GM19324 (cell line): Measurements from ENCODE around the gene KCNQ1.

Experiments used
- ATAC-seq: cut with Tn5 transposase; IDR thresholded peaks from one replicate; pipeline ENCODE4 v1.9.1; 2021; ENCODE audit warnings: mild to moderate bottlenecking, moderate library complexity; ENCODE audit not compliant: unreplicated experiment, low FRiP score

KCNQ1 gene

DNA sequence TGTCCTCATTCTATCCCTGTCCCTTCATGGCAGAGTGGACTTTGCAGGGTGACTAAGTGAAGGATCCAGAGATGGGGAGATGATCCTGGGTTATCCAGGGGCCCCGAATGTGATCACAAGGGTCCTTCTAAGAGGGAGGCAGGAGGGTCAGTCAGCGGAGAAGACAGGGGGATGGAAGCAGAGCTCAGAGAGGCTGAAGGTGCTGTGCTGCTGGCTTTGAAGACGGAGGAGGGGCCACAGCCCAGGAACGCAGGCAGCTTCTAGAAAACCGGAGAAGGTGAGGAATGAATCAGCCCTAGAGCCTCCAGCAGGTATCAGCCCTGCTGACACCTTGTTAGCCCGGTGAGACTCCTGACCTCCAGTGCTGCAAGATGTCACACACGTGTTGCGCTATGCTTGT is 377.1 kb downstream of the KCNQ1 start:
- ATAC-seq, result no peak

DNA sequence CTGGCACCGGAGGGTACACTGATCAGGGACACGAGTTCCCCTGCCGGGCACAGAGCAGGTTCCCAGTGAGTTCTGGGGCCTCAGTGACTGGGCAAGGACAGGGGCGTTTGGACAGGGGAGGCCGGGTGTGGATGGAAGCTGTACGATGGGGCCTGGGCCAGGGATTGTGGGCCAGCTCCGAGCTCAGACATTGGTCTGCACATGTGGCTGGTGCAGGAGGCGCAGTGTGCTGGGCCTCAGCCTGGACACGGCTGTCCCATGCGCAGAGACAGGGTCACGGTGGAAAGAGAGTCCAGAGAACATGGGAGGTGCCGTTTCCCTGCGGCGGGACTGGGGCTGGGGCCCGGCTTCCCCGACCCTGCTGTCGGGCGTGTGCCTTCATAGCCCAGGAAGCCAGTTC is 380.0 kb downstream of the KCNQ1 start:
- ATAC-seq, result no peak

DNA sequence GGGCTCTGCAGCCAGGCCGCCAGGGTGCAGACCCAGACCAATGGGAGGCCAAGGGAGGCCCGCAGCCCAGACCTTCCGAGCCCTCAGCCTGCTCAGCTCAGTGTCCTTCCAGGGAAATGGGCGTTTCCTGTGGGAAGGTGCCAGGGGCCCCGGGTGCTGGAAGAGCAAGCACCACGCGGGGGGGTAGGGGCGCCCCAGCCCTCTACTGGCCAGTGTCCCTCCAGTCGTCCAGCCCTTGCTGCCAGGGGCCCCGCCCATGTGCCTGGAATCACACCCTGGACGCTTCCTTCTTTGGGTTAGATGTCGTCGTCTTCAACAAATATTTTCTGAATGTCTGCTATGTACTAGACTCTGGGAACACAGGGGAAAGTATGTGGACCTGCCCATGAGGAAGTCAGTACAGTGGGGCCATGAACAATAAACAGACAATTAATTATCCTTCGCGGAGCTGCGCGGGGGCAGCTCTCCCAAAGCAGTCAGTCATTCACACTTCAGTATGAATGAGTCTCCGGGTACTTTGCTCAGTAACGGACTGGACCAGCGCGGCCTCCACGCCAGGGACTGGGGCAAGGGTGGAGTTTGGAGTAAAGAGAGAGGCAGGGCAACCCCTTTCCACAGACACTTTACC is 380.6 kb downstream of the KCNQ1 start:
- no peak for ATAC-seq

DNA sequence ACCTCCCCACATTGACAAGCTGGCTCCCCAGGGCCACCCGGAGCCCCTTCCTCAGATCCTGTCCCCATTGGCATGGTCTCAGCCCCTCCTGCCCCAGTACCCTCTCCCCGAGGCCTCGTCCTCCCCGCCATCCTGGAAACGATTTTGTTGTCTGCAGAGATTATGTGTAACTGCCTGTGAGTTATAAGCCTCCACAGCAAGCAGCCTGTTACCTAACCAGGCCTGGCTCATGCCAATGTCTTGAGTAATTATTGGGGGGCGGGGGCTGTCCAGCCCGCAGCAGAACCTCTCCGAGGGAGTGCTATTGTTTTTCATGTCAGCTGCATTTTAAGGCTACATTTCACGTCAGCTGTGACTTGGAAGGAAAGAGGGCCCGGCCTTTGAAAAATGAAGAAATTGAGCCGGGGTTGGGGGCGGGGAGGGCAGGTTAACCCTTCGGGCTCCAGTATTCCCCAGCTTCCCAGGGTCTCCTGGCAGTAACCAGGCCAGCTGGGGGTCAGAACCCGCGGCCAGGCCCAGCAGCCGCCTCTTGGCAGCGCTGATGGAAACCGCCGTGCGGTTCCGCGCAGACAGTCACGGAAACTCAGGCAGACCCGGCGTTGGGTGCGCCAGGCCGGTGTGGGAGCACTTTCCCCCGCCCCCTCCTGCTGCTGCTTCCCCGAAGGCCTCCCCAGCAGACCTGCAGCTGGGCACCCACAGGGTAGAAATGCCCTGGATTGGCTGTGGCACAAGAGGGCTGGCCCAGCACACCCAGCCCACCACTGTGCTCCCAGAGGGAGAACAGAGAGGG is 381.3 kb downstream of the KCNQ1 start:
- no peak for ATAC-seq

DNA sequence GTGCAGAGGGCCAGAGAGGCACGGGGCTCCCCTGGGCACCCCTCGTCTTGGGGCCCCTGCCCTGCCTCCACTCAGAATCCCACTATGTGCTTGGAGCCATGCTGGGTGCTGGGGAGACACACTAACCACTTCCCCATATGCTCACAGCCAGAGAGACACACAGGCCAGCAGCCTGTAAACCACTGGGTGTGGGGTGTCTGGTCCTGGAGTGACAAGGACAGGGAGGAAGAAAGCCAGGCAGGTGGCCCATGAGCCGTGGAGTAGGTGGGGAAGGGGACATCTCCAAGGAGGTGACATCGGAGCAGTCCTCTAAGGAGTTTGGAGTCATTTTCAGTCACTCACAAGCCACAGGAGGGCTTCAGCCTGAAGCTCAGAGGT is 381.9 kb downstream of the KCNQ1 start:
- ATAC-seq, result no peak

DNA sequence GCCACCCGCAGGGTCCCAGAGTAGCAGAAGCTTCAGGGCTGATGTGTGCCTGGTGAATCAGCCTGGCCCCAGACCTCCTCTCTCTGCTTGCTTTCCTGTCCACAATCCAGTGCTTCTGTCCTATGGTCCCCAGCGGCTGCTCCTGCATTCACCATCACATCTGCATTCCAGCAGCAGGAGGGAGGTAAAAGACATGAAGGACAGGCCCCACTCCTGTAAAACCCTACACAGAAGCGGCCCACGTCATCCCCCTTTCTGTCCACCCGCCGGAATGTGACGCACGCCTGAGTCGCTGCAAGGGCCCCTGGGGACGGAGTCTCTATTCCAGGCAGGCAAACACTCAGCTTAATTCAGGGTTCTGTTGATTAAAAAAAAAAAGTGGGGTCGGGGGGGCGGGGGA is 382.4 kb downstream of the KCNQ1 start:
- no peak for ATAC-seq

DNA sequence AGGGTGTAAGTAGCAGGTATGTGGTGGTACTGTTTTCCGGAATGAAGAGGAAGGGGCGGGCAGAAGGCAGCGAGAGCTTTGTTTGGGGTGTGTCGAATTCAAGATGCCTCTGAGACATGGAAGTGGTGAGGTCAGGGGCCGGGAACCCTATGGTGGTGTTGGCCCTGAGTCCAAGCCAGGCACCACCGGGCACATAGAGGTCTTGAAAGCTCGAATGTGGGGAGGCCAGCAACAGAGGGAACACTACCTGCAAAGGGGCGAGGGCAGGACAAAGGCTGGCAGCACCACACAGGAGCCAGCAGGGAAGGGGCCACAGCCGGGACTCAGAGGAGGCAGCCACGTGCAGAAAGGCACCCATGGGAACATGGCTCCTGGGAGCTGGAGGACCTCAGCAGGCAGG is 383.0 kb downstream of the KCNQ1 start:
- ATAC-seq, result no peak

DNA sequence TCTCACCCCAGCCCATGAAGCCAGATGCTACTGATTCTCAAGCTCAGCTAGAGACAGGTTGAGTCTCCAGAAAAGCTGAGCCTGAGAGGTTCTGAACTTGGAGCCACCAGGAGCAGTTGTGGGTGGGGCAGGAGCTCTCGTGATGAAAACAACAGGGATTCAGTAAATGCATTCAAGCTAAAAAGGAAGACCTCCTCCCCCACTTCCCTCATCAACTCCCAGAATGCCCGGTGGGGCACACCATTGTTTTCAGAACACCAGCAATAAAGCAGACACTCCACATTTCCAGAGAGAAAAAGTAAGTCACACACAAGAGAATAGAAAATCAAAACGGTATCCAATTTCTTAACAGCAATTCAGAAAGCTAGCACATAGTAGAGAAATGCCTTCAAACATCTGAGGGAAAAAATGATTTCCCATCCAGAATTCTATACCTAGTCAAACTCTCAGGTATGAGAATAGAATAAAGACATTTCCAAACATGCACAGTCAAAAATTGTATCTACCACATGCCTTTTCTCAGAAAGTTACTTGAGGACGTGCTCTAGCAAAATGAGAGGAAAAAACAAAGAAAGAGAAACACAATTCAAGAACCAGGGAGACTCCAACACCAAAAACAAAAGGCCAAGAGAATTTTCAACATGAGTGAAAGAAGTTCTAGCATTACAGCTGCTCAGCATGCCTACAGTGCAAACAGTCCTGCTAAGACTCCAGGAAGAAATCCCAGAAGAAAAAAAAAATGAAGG is 383.9 kb downstream of the KCNQ1 start:
- no peak for ATAC-seq

DNA sequence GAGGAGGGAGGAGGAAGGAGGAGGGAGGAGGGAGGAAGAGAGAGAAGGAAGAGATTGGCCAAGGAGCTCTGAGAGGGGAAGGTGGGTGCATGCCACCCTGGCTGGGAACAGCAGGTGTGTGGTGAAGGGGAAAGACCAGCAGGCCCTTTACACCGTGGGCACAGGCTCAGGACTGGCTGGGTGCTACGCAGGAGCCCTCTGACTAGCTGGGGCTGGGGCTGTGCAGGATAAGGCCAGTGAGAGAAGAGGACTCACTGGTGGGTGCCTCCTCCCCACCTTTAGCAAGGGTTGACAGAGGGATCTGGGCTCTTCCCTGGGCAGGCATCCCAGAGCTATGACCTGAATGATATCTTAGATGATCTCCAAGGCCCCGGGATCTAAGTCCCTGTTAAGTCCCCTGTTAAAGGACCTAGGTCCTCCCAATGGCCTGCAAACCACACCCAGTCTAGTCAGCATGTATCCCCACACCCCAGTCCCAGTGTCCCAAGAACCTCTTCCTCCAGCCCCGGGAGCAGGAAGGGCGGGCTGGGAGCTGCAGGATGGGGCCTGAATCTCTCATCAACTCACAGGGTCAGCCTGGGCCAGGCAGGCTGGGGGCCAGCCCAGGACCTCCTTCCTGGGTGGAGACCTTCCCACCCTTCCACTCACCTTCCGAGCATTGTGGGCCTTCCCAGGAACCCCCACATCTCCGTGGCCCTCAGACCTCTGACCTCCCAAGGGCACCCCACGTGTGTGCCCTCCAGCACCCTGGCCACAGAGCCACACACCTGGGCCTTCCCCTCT is 385.4 kb downstream of the KCNQ1 start:
- ATAC-seq, result no peak

DNA sequence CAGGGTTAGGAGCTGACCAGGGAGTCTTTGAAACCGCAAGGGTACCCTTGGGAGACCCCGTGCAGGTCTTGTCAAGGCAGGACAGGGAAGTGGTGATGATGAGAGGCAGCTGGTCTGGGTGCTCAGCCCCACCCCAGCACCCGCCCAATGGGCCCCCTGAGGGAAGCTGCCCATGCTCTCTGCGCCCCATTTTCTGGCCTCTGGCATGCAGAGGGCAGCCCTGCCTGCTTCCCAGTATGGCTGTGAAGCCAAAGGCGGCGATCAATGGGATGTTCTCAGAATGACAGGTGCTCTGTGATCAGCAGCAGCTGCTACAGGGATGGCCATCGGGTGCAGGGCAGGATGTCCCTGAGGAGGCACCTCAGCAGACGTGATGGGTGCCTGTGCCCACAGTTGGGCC is 386.1 kb downstream of the KCNQ1 start:
- ATAC-seq, result no peak

DNA sequence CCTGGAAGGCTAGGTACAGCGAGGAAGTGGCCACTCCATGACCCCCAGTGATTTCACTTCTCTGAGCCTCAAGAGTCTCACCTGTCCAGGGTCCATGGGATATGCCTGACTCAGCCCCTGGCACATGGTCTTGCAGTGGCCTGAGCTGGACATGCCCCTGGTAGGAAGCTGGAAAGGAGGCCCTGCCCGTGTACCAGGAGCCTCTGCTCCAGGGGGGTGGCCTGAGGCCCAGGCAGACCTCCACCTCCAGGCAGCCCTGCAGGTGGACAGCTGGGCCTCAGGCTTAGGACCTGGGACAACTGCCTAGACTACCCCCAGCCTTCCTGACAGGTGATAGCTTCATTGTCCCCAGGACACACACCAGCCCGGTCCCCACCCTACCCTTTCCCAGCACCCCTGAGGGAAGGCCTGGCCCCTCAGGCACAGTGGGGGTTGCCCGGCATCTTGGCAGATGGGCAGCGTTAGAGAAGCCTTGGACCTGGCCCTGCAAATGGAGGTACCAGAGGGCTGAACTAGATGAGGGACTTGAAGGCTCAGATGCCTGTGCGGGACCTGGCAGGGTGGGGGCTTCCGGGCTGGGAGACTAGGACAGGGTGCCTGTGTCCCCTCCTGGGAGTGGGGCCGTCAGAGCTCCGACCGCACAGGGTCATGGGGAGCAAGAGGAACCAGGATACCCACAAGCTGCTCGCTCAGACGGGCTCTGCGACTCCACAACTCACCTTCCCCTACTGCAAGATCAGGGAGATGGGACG is 387.1 kb downstream of the KCNQ1 start:
- ATAC-seq, result no peak

DNA sequence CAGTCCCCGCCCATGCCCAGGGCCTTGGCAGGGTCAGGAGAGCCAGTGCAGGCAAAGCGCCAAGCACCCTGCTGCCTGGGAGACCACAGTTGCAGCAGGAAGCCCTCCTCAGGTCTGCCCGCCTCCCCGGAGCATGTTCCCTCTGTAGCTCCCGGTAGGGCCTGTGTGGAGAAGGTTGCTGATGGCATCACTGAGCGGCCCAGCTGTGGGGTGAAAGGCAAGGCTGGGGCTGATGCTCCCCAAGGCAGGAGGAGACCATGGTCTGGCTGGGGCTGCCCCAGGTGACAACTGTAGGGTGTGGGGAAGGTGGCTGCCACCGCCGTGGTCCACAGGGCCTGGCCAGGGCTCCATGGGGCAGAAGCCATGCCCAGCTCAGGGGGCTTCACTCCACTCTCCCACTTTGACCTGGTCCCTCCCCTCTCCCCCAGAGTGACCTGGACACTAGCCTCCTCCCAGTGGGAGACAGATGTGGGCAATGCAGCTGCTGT is 387.8 kb downstream of the KCNQ1 start:
- no peak for ATAC-seq

DNA sequence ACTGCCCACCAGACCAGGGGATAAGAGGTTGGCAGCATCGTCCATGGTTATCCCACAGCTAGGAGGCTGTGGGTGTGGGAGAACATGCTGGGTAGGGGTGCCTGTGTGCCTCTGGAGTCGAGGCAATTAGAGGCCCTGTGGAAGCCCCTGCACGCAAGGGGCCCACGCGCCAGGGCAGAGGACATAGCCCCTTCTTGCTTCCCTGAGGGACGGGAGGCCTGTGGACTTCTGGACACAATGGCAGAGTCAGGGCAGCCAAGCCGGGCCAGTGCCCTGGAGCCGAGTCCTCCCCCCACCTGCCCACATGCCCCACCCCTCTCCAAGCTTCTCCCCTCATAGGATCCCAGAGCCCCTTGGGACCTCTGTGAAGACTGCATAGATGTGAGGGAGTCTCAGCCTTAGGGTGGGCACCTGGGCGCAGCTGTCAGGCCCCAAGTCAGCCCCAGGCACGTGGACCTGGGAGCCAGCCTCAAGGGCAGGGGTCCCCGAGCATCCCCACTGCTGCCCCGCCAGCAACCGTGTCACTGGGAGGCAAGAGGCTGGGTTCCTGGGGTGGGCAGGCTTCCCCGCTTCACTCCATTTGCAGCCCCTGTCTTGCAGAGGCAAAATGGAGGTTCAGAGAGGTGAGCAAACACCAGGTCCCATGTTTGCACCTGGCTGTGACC is 388.4 kb downstream of the KCNQ1 start:
- no peak for ATAC-seq

DNA sequence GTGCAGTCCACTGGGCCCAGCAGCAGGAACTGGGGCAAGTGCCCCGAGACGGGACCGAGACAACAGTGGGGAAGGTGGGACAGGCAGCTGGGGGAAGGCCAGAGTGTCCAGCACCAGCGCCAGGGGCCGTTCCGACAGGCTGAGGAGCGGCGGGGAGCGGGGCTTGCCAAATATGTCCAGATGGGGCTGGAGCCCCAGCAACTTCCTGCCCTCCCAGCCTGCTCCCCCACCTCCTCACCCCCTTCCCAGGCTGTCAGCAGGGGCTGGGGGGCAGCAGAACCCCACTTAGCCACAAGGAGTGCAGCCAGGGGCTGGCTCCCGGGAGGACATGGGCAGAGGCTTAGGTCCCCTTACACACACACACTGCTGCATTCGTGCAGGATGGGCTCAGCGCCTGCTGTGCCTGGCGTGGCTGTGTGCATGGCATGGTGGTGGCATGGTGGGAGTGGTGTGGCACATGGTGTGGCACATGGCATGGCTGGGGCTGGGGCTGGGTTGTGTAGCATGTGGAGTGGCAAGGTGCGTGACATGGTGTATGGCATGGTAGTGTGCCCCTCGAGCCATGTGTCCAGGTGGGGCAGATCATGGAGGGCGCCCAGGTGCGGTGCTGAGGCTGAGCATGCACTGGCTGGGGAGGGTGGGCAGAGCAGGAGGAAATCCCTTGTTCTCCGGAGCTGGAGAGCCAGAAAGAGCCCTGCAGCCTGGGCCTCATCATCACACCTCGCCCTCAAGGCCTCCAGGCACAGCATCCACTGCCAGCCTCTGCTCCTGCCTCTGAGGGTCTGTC is 389.1 kb downstream of the KCNQ1 start:
- ATAC-seq, result no peak

DNA sequence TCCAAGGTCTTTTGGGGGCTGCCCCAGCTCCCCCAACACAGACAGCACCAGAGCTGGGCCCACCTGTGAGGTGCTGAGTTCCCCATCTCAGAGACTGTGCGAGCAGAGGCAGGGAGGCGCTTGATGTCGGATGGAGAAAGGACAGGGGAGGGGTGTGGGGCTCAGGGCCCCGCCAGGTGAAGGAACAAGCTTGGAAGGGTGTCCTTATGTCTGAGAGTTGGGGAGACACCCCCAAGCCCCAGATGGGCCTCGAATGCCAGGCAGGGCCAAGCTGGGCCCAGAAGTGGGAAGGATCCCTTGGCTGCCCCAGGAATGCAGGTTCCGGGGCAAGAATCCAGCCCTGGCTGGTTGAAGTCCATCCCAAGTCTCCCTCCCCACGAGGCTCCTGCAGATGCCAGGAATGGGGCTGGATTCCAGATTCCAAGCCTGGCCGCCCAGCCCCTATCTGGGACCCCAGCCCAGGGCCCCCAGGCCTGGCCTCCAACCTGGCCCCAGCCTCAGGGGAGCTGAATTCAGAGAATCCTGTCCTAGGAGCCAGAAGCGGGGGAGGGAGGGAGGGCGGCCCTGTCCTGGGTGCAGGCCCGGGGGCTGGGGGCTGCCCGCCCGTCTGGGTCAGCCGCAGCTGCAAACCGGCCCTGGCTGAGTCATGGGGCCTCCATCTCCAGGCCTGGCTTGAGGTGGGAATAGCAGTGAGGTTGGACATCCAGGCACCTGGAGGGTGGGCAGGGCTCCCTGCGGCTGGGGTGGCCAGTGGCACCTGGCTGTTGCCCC is 389.9 kb downstream of the KCNQ1 start:
- no peak for ATAC-seq

DNA sequence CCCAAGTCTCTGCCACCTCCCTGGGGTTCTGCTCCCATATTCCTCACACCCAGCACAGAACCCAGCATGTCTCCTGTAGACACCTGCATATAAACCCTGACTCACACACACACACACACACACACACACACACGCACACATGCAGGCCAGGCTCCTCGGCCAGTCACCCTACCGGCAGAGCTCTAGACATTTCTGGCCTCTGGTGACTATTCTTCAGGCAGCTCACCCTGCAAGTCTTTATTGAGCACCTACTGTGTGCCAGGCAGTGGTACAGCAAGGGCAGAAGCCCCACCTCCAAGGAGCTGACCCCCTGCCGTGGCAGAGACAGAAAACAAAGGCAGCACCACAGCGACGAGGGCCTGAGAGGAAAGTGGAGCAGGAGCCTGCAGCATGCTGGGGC is 390.5 kb downstream of the KCNQ1 start:
- ATAC-seq, result no peak

DNA sequence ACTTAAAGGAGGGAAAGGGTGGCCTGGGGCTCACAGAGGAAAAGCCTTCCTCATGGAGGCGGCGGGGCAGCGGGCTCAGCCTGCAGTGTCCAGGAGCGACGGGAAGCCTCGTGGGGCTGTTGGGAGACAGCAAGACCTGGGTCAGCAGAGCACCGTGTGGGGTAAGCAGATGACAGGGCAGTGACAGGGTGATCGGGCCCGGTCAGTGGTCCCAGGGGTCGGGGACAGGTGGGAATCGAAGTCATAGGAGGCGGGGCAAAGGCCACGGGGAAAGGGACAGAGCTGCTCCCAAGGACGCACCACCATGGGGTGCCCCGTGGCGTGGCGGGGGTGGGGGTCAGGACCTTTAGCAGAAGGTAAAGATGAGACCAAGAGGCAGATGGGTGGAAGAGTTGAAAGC is 390.9 kb downstream of the KCNQ1 start:
- no peak for ATAC-seq
